Stimulated activated CD8-positive, alpha-beta memory T cell treated with anti-CD3 and anti-CD28 coated beads, Interleukin-7, amount 100 ng/mL, for 1 hour (primary cell): Measurements from ENCODE around the gene CCDC112.

Source experiments
- DNase-seq, 2 donors: peaks; one replicate each; pipeline ENCODE4 v3.0.0-alpha.2; 2020; ENCODE audit warnings: low read depth in 2 of 2

Gene CCDC112

GRCh38 chr5:115317736-115318135, 21.3 kb upstream of the CCDC112 start:
- DNase-seq, result no peak

GRCh38 chr5:115317320-115317719, 20.9 kb upstream of the CCDC112 start:
- no peak for DNase-seq

DNA sequence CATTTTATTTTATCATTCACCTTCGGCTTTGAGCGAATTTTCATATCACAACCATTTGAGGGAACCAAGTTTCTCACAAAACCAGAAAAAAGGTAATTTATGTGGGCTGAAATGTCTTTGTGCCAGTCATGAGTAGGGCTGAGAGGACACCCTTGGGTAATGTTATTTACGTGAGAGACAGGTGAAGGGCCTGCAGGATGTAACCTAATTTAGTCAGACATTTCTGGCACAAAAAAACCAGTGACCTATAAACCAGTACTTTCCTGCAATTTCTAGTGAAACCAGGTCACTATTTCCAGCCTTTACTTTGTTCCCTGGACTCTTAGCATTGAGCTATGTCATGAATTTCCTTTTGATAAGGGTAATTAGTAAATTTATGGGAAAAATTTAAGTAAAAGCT, 17.2 kb upstream of the CCDC112 start:
- DNase-seq, result no peak

- no peak for DNase-seq
These were observed 16.6 kb upstream of the CCDC112 start for GRCh38 chr5:115313052-115313451.

GRCh38 chr5:115309751-115310370, 13.4 kb upstream of the CCDC112 start:
- no peak for DNase-seq

DNA sequence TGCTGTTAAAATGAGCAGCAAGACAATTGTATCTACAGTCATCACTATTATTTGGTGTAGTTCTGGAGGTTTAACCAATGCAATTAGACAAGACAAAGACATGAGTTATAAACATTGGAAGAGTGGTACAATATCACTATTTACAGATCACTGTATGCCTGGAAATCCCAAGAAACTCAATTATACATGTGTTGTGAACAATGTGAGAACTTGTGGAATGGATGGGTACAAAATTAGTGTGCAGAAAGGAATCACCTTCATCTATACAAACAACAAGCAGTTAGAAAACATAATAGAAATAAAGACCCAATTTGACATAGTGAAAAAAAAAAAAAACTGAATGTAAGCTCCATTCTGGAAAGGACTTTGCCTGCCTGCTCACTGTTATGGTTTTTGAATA, 12.4 kb upstream of the CCDC112 start:
- no peak for DNase-seq

DNA sequence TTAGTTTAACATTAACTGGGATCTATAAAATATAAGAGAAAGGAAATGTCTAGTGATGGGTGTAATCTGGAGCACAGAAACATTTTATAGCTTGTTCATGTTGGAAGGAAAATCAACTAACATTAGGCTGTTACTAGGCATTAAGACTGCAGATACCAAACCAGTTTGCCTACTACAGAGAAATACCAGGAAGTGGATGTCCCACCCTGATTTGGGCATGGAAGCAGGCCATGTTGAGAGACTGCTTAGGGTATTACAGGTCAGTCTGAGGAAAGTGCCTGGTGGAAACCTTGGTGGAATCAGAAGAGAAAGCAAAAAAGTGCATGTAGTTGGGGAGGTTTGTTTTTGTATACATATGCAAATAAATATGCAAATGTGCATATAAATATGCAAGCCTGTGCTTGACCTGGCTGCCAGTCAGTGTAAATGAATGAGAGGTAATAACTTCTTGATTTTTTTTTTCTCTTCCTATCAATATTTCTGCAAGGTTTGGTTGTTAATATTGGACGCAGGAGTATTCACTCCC, 9.6 kb upstream of the CCDC112 start:
- DNase-seq, result no peak

GRCh38 chr5:115304496-115304895, 8.0 kb upstream of the CCDC112 start:
- DNase-seq, result no peak

GRCh38 chr5:115298811-115299210, 2.4 kb upstream of the CCDC112 start:
- DNase-seq, result no peak

DNA sequence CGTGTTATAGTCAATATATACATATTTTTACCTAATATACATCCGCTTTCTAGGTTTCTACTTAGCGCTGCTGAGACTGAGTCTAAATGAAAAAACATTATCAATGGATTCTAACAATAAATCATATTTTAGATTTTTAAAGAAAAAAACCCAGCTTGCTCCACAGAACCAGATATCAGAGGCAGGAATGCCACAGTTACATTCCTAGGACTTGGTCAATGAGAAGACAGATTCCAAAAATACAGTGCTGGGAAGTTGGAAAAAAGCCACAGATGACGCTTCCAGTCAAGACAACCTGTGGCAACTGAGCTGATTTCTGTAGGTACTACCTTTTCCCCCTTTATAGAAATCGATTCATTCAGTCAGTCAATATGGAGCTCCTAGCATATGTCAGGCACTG, 577 bp upstream of the CCDC112 start:
- no peak for DNase-seq

- no peak for DNase-seq
These were observed 704 bp downstream of the CCDC112 start for GRCh38 chr5:115295777-115296123.

- DNase-seq, result no peak
These were observed 5.1 kb downstream of the CCDC112 start for GRCh38 chr5:115291397-115291796.

- no peak for DNase-seq
These were observed 7.3 kb downstream of the CCDC112 start for GRCh38 chr5:115289104-115289503.

DNA sequence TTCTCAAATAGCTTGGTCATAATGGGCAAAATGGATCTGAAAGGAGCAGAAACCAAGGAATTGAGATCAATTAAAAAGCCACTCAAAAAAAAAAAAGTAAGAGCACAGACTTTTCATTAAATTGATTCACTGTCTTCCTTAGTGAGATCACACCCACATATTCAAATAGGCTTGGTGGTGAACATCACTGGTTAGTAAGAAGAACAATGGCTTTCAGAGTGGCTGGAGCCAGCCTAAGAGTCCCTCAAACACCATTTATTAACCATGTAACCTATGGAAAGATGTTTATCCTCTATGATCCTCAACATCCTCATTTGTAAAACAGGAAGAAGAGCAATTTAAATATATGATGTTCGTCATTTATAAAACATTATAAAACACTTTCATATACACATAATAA, 12.4 kb downstream of the CCDC112 start:
- DNase-seq, result no peak

GRCh38 chr5:115282131-115282530, 14.3 kb downstream of the CCDC112 start:
- no peak for DNase-seq

DNA sequence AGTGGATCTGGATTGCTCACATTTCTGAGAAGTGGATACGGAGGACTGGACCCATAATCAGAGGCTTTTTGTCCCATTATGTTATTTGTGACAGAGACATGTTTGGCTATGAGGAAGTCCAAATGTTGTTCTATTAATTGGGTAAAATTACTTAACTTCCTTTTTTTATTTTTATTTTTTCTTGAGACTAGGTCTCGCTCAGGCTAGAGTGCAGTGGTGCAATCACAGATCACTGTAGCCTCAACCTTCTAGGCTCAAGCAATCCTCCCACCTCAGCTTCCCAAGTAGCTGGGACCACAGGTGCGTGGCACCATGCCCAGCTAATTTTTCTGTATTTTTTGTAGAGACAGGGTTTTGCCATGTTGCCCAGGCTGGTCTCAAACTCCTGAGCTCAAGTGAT, 21.9 kb downstream of the CCDC112 start:
- no peak for DNase-seq

DNA sequence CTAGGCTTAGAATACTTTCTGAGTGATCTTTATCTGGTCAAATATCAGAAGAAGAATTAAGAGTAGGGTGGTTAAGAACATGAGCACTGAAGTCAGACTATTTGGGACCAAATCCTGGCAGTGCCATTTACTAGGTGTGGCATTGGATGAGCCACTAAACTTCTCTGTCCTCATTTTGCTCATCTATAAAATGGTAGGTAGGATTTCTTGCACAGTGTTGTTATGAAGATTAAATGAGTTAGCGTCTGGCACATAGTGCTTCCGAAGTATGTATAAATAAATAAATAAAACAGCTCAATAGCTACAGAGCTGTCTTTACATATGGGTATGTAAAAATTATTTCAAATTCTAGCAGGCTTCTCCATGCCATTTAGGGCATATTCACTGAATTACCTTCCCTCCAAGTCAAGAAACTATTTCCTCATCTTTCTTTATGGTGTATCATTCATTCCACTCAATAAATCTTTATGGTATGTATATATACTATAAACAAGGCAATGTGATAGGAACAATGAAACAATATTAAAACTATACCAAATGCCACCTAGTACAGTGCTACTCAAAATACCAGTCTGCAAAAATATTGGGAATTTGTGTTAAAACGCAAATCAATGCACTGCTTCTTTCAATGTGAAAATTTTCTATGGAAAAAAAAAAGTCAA, 24.0 kb downstream of the CCDC112 start:
- no peak for DNase-seq

- DNase-seq, result no peak
These were observed 25.0 kb downstream of the CCDC112 start for GRCh38 chr5:115271295-115272050.

DNA sequence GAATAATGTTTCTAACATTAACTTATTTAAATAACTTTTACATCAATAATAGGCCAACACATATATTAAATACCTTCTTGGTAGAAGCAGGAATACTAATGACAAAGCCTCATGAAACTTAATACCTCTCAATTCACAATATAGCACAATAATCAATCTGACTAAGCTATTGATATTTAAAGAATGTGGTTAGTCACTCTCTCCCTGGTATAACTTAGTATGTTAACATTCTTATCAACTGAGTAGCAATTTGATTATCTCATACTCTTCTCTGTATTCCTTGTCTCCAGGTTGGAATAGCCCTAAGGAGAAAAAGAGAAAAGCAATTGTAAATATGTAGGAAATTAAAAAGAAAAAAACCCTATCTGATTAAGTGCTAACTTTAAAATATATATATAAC, 28.8 kb downstream of the CCDC112 start:
- no peak for DNase-seq

GRCh38 chr5:115265220-115265619, 31.2 kb downstream of the CCDC112 start:
- DNase-seq, result no peak

DNA sequence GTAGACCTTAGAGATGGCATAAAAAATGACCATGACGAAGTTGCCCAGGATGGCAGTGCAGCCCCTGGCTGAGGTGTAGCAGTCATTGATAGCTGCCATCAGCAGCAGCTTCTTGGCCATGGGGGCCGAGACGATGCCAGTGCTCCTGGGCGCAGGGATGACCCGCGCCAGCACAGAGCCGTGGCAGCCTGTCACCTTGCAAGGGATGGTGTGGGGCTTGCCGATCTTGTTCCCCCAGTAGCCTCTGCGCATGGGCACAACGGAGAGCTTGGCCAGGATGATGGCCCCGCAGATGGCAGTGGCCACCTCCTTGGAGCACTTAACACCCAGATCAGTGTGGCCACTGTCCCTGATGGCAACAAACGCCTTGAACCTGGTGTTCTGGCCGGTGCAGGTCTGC, 31.7 kb downstream of the CCDC112 start:
- DNase-seq, result no peak

DNA sequence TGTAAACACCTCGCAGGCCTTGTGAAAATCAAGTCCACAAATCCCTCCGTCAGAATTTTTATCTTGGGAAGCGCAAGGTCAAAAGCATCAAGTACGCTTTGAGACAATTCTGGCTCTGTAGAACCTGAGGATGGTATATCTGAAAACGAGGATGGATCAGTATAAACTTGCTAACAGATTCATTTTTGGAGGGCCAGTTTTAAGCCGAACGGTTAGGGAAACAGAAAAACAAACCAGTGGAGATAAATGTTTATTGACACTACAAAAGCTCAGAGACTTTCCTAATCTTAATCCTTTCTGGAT, 33.4 kb downstream of the CCDC112 start:
- DNase-seq, result no peak
